Spleen (tissue), 7 donors: ENCODE data around the gene UBC.

Experiments used
- POLR2A ChIP-seq, 3 donors: fragments of 450-650 bp; IDR thresholded peaks; one replicate each; pipeline ENCODE4 v1.5.1; 2017; ENCODE audit warnings: antibody characterized with exemption in 3 of 3, mild to moderate bottlenecking in 1 of 3
- POLR2AphosphoS5 ChIP-seq, 3 donors: sonication (generic); formaldehyde crosslinking; IDR thresholded peaks; one replicate each; pipeline ENCODE4 v1.5.1; 2017; ENCODE audit warnings: antibody characterized with exemption in 3 of 3
- TF ChIP-seq, protein P1 (sequence below), 11 experiments: fragments of 200-600 bp in 7 of 11; fragments of 450-650 bp in 4 of 11; sonication (generic) in 4 of 11; IDR thresholded peaks in 8 of 11; conservative IDR thresholded peaks in 3 of 11; 1 replicate in 7 of 11; 2 replicates in 4 of 11; pipeline versions ENCODE4 v1.4.0 to v1.8.0; 2016 to 2021; ENCODE audit warnings: antibody characterized with exemption in 11 of 11, inconsistent platforms in 4 of 11, mild to moderate bottlenecking in 1 of 11
- donor health status: DM: no; HTN: no; CAD: no; lungs with moderate emphysema.
- donor health status: DM: no; HTN: no; CAD: no.
- donor health status: DM: no; HTN: no; CAD: no.

DNA sequence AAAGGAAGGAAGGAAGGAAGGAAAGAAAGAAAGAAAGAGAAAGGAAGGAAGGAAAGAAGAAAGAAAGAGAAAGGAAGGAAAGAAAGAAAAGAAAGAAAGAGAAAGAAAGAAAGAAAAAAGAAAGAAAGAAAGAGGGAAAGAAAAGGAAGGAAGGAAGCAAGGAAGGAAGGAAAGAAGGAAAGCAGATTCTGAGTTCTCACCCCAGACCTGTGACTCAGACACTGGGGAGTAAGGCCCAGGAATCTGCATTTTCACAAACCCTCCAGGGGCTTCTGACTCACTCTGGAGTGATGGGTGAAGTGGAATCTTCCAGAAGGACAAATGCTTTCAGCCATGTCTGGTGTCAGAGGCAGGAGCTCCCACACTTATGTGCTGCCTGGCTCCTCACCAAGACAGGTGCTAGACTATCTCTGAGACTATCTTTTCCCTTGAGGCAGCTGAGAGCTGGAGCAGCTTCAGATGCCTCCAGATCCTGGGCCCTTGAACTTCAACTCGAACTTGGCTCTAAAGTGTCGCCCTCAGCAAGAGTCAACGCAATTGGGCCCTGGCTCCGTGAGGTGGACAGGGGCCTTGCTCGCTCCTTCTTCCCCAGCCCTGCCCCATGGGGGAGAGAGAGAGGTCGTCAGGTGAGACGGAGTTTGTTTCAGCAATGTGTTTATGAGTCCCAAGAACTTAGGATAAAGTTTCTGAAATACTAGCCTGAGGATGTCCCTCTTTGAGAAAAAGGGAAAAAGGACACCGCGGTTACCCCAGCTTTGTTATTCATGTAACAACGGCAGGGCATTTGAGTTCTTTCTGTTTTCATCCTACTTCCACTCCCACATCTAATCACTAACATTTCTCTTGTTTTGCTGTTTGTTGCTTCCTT lies 31.0 kb downstream of the UBC start:
- TF ChIP-seq POLR2A (IDR thresholded peaks at IDR 0.05) = no peak
- TF ChIP-seq, protein P1, sequence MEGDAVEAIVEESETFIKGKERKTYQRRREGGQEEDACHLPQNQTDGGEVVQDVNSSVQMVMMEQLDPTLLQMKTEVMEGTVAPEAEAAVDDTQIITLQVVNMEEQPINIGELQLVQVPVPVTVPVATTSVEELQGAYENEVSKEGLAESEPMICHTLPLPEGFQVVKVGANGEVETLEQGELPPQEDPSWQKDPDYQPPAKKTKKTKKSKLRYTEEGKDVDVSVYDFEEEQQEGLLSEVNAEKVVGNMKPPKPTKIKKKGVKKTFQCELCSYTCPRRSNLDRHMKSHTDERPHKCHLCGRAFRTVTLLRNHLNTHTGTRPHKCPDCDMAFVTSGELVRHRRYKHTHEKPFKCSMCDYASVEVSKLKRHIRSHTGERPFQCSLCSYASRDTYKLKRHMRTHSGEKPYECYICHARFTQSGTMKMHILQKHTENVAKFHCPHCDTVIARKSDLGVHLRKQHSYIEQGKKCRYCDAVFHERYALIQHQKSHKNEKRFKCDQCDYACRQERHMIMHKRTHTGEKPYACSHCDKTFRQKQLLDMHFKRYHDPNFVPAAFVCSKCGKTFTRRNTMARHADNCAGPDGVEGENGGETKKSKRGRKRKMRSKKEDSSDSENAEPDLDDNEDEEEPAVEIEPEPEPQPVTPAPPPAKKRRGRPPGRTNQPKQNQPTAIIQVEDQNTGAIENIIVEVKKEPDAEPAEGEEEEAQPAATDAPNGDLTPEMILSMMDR (IDR thresholded peaks at IDR 0.05 in 8 of 11, conservative IDR thresholded peaks at IDR 0.05 in 3 of 11) = no peak
- no peak for TF ChIP-seq POLR2AphosphoS5 (IDR thresholded peaks at IDR 0.05)
